NT2/D1 (cell line): ENCODE measurements around the gene GRIN1.

Experiments used
- YY1 ChIP-seq: IDR thresholded peaks from 2 replicates; pipeline ENCODE4 v1.6.1; 2011; ENCODE audit not compliant: insufficient read length, insufficient read depth
- ZNF274 ChIP-seq: IDR thresholded peaks from 2 replicates; pipeline ENCODE4 v1.6.1; 2011; ENCODE audit warnings: mild to moderate bottlenecking, low read depth, low read length

DNA sequence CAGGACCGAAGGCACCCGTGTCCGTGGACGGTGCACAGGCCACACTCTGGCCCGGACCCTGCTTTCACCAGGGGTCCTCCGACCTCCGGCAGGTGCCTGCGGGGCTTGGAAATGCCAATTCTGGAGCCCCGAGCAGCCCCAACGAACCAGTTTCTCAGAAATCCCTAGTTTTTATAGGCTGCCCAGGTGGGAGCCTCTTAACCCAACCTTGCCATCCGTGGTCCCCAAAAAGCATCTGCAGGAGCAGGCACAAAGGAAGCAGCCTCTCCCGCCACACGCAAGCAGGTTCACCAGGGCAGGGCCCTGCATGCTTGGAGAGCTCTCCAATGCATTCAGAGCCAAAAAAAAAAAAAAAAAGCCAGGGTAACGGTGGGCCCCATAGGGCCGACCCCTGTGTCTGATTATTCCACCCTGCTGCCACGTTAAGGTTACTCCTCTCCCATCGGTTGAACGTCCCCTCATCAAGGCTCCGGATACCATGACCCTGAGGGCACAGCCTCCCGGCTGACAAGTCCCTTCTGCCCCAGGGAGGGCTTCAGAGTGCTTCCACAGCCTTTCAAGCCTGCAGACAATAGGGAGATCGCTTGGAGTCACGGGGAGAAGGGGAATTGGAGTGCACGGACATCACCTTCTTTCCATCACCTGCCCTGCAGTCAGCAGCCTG is 62.4 kb downstream of the GRIN1 start:
- no peak for TF ChIP-seq ZNF274
- TF ChIP-seq YY1, result no peak
